Activated T-helper 2 cell treated with anti-CD3 and anti-CD28 coated beads, Interferon-gamma antibody, Interleukin-2, Interleukin-4, amounts not matched to agents 10 μg/mL and 5 μg/mL and 100 μg/mL, durations not matched to agents 14 hours and 24 hours and 36 hours (primary cell): ENCODE results near the gene CEP43. TPM values are rescaled to one million over a fixed set of nuclear protein-coding genes. Genes with fewer than 3 reads are reported as not detected.
A peak's percentile ranks its signal among the peaks of the same experiment; 100 is the strongest.

Experiments
- DNase-seq: peaks from one replicate; pipeline ENCODE4 v3.0.0; 2021; ENCODE audit warnings: low spot score
- H3K27ac Mint-ChIP-seq: one replicate; pipeline ENCODE4 v1.8.0; 2021; ENCODE audit warnings: mixed read lengths
- H3K27me3 Mint-ChIP-seq: one replicate; pipeline ENCODE4 v1.8.0; 2021; ENCODE audit warnings: low read depth, mixed read lengths
- H3K36me3 Mint-ChIP-seq: one replicate; pipeline ENCODE4 v1.8.0; 2021; ENCODE audit warnings: low read depth, mixed read lengths
- H3K4me1 Mint-ChIP-seq: one replicate; pipeline ENCODE4 v1.8.0; 2021; ENCODE audit warnings: low read depth, mixed read lengths
- H3K4me3 Mint-ChIP-seq: one replicate; pipeline ENCODE4 v1.8.0; 2021; ENCODE audit warnings: low read depth, mild to moderate bottlenecking, moderate library complexity, mixed read lengths
- H3K9me3 Mint-ChIP-seq: one replicate; pipeline ENCODE4 v1.8.0; 2021; ENCODE audit warnings: mixed read lengths
- intact Hi-C: fragments of 100-400 bp; cut with micrococcal nuclease; formaldehyde crosslinking; loops from one replicate; pipeline ENCODE4 v1.15.1; 2023
- total RNA-seq: library from RNA; stranded (reverse); gene quantifications from 2 replicates; pipeline ENCODE4 v1.2.3, GENCODE V29; 2022

The CEP43 gene
- total RNA-seq, 1 donor from 2014 or later = 18.1 TPM

GRCh38 chr6:167031082-167031709 lies 32.0 kb downstream of the CEP43 start:
- peaks cover 76% of the 10 kb centered on the region for H3K36me3 Mint-ChIP-seq

DNA sequence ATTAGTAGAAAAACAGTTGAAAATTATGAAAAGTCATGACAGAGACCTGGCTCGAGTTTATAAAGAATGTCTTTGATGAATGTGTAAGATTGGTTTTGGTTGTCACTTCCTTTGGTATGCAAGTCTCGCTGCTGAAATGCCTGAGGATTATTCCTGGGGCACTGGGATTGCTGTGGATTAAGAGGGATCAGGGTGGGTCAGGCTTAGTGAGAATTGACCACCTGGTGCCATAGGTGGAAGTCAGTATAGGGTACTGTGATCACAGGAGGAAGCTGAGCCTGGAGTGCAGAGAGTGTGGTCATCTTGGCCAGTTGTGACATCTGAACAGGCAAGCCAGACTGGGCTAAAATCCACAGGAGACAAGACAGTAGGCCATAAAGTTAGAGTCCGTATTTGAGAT lies 34.9 kb downstream of the CEP43 start:
- H3K27me3 Mint-ChIP-seq = no peaks in the 10 kb centered on the region
- peaks cover 6% of the 10 kb centered on the region for H3K4me1 Mint-ChIP-seq
- no peaks in the 10 kb centered on the region for H3K9me3 Mint-ChIP-seq
- peaks cover 71% of the 10 kb centered on the region for H3K36me3 Mint-ChIP-seq
- H3K27ac Mint-ChIP-seq = no peak overlapping the region
- H3K4me3 Mint-ChIP-seq = no peak overlapping the region
- intact Hi-C loops = no loop called here
- no peak for DNase-seq

More at GRCh38 chr6:167031082-167031709, 32.0 kb downstream of the CEP43 start:
- DNase-seq = no peak
- intact Hi-C loops = no loop called here
- Mint-ChIP-seq H3K27me3 (no peaks in the 10 kb centered on the region), H3K27ac (no peak overlapping the region), H3K4me3 (no peak overlapping the region), H3K4me1 (peaks cover 6% of the 10 kb centered on the region), H3K9me3 (no peaks in the 10 kb centered on the region)

DNA sequence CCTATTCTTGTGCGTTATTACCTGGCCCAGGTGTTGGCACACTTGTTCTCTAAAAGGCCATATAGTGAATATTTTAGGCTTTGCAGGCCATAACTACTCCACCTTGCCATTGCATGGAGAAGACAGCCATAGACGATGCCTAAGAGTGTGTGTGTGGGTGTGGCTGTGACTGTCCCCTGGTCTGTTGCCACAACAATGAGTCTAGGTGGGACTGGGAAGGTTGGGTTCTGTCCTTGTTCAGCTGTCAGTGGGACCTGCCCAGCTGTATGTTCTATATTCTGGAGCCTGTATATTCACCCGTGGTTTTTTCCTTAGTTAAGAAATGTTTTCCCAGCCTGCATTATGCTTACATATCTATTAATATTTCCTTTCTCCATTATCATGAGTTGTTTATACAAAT lies 38.6 kb downstream of the CEP43 start:
- H3K27ac Mint-ChIP-seq = no peak overlapping the region
- H3K36me3 Mint-ChIP-seq = peaks cover 69% of the 10 kb centered on the region
- no peak for DNase-seq
- peaks cover 11% of the 10 kb centered on the region for H3K4me1 Mint-ChIP-seq
- intact Hi-C loops = no loop called here
- H3K9me3 Mint-ChIP-seq = no peaks in the 10 kb centered on the region
- no peak overlapping the region for H3K4me3 Mint-ChIP-seq
- no peaks in the 10 kb centered on the region for H3K27me3 Mint-ChIP-seq

GRCh38 chr6:167044696-167045095 lies 45.5 kb downstream of the CEP43 start:
- H3K4me3 Mint-ChIP-seq = no peak overlapping the region
- peaks cover 31% of the 10 kb centered on the region for H3K36me3 Mint-ChIP-seq
- peaks cover 36% of the 10 kb centered on the region for H3K4me1 Mint-ChIP-seq
- H3K27ac Mint-ChIP-seq = no peak overlapping the region
- no peaks in the 10 kb centered on the region for H3K27me3 Mint-ChIP-seq
- no peaks in the 10 kb centered on the region for H3K9me3 Mint-ChIP-seq
- no peak for DNase-seq
- intact Hi-C loops = loop anchor here (5.0 to 10.0 kb wide), 2 partner anchors 48 to 660 kb away; no protein-coding TSS in a partner anchor

DNA sequence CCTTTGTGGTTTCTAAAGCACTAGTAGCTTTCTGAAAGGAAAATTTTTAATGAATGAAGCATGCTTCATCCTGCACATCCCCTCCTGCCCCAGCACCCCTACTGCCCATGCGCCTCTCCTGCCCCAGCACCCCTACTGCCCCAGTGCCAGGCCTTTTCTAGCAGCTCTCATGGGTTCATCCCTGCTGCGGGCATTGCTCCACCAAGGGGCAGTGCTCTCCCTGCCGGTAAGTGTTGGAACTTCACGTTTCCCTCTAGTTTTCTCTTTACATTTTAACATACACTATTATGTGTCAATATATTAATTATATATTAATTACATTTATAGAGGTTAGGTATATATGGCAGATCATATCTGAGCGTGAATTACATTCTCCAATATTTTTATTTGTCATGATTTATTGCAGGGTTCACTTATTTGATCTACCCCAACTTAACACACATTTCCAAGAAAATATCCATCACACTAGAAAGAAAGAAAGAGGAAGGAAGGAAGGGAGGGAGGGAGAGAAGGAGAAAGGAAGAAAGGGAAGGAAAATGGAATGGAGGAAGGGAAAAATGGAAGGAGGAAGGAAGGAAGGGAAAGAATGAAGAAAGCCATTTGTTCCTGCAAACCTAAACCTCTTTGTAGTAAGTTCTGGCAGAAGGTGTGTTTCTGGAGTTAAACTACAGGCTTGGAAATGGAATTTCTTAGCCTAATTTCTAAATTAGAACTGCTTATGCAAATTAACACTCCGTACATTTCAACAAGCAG lies 46.8 kb downstream of the CEP43 start:
- H3K36me3 Mint-ChIP-seq = peaks cover 22% of the 10 kb centered on the region
- H3K9me3 Mint-ChIP-seq = no peaks in the 10 kb centered on the region
- H3K27me3 Mint-ChIP-seq = no peaks in the 10 kb centered on the region
- intact Hi-C loops = loop anchor here (2.0 to 10.0 kb wide), 4 partner anchors 46 to 659 kb away; partner anchors contain the start of gene CEP43
- H3K4me1 Mint-ChIP-seq = peaks cover 36% of the 10 kb centered on the region
- H3K27ac Mint-ChIP-seq = no peak overlapping the region
- no peak for DNase-seq
- no peak overlapping the region for H3K4me3 Mint-ChIP-seq

- no peaks in the 10 kb centered on the region for H3K27me3 Mint-ChIP-seq
- intact Hi-C loops = loop anchor here (2.0 to 10.0 kb wide), 4 partner anchors 45 to 658 kb away; partner anchors contain the start of gene CEP43
- H3K4me3 Mint-ChIP-seq = peak overlapping the region; percentile 24
- peaks cover 16% of the 10 kb centered on the region for H3K36me3 Mint-ChIP-seq
- no peak for DNase-seq
- no peaks in the 10 kb centered on the region for H3K9me3 Mint-ChIP-seq
- peak overlapping the region; percentile 50 for H3K27ac Mint-ChIP-seq
- H3K4me1 Mint-ChIP-seq = peaks cover 29% of the 10 kb centered on the region
These were observed 47.8 kb downstream of the CEP43 start for GRCh38 chr6:167046861-167047495.

GRCh38 chr6:167047554-167047953 lies 48.4 kb downstream of the CEP43 start:
- intact Hi-C loops = loop anchor here (2.0 to 10.0 kb wide), 4 partner anchors 45 to 657 kb away; partner anchors contain the start of gene CEP43
- Mint-ChIP-seq H3K9me3 (no peaks in the 10 kb centered on the region), H3K4me1 (peaks cover 27% of the 10 kb centered on the region), H3K27me3 (no peaks in the 10 kb centered on the region), H3K4me3 (peak overlapping the region; percentile 9), H3K27ac (peak overlapping the region; percentile 50), H3K36me3 (peaks cover 12% of the 10 kb centered on the region)
- DNase-seq = no peak

Other genes starting within 250 kb of the CEP43 start
- 53.4 and 56.2 TPM in 2 replicates for gene RNASET2, start 42.8 kb upstream of the CEP43 start, total RNA-seq
- not detected in 2 replicates for gene CCR6, start 123.7 kb downstream of the CEP43 start, total RNA-seq
- not detected in 2 replicates for gene GPR31, start 158.6 kb downstream of the CEP43 start, total RNA-seq